ENCODE measurements around the gene G2E3.
"Not testable (repeated sequence)": the region's sequence is repeated elsewhere in the genome, so short reads cannot be mapped to it uniquely, and the experiment has no call there.

The G2E3 gene

GRCh38 chr14:30607156-30607780 lies 48.3 kb downstream of the G2E3 start:
- DNase-seq: no peak

GRCh38 chr14:30608533-30609006 lies 49.6 kb downstream of the G2E3 start:
- DNase-seq: peak; percentile 36

GRCh38 chr14:30610787-30611343 lies 51.9 kb downstream of the G2E3 start:
- DNase-seq: peak; percentile 89

- no peak for DNase-seq
Observed at GRCh38 chr14:30614155-30614554, 55.2 kb downstream of the G2E3 start.

- DNase-seq: no peak
Observed at GRCh38 chr14:30620178-30620577, 61.2 kb downstream of the G2E3 start.

- no peak for DNase-seq
Observed at GRCh38 chr14:30621354-30621939, 62.5 kb downstream of the G2E3 start.

GRCh38 chr14:30621940-30622830 lies 63.2 kb downstream of the G2E3 start, which contains the start of gene SCFD1:
TSS of gene SCFD1 (plus strand) at chr14:30622319. CDS start at chr14:30622339, 20 bp downstream.
- peak; percentile 92 for DNase-seq

GRCh38 chr14:30623412-30624131 lies 64.6 kb downstream of the G2E3 start:
- DNase-seq: no peak

- DNase-seq: no peak
Observed at GRCh38 chr14:30624132-30624423, 65.1 kb downstream of the G2E3 start.

GRCh38 chr14:30625533-30625932 lies 66.6 kb downstream of the G2E3 start:
- no peak for DNase-seq

GRCh38 chr14:30629432-30629831 lies 70.5 kb downstream of the G2E3 start:
- DNase-seq: not testable (repeated sequence)

GRCh38 chr14:30630248-30630647 lies 71.3 kb downstream of the G2E3 start:
- DNase-seq: no peak

GRCh38 chr14:30632730-30633129 lies 73.8 kb downstream of the G2E3 start:
- no peak for DNase-seq

- no peak for DNase-seq
Observed at GRCh38 chr14:30638926-30639325, 80.0 kb downstream of the G2E3 start.

GRCh38 chr14:30641207-30641606 lies 82.2 kb downstream of the G2E3 start:
- no peak for DNase-seq

- not testable (repeated sequence) for DNase-seq
Observed at GRCh38 chr14:30644462-30644861, 85.5 kb downstream of the G2E3 start.

GRCh38 chr14:30645600-30645999 lies 86.6 kb downstream of the G2E3 start:
- DNase-seq: no peak

GRCh38 chr14:30648471-30648870 lies 89.5 kb downstream of the G2E3 start:
- no peak for DNase-seq

GRCh38 chr14:30651937-30652336 lies 93.0 kb downstream of the G2E3 start:
- no peak for DNase-seq

- DNase-seq: no peak
Observed at GRCh38 chr14:30655124-30655523, 96.2 kb downstream of the G2E3 start.

- DNase-seq: no peak
Observed at GRCh38 chr14:30655658-30656057, 96.7 kb downstream of the G2E3 start.

GRCh38 chr14:30656190-30656632 lies 97.3 kb downstream of the G2E3 start:
- DNase-seq: peak; percentile 5

GRCh38 chr14:30657050-30657449 lies 98.1 kb downstream of the G2E3 start:
- DNase-seq: no peak

Data from NCI-H1694 (cell line).